ENCODE measurements around the gene ENO2. TPM values are rescaled to one million over a fixed set of nuclear protein-coding genes. Genes with fewer than 3 reads are reported as not detected.
A peak's percentile ranks its signal among the peaks of the same experiment; 100 is the strongest.

The ENO2 gene
- total and polyA plus RNA-seq, 4 experiments from 2014 or later, result 28.4 to 190 (median 111) TPM

DNA sequence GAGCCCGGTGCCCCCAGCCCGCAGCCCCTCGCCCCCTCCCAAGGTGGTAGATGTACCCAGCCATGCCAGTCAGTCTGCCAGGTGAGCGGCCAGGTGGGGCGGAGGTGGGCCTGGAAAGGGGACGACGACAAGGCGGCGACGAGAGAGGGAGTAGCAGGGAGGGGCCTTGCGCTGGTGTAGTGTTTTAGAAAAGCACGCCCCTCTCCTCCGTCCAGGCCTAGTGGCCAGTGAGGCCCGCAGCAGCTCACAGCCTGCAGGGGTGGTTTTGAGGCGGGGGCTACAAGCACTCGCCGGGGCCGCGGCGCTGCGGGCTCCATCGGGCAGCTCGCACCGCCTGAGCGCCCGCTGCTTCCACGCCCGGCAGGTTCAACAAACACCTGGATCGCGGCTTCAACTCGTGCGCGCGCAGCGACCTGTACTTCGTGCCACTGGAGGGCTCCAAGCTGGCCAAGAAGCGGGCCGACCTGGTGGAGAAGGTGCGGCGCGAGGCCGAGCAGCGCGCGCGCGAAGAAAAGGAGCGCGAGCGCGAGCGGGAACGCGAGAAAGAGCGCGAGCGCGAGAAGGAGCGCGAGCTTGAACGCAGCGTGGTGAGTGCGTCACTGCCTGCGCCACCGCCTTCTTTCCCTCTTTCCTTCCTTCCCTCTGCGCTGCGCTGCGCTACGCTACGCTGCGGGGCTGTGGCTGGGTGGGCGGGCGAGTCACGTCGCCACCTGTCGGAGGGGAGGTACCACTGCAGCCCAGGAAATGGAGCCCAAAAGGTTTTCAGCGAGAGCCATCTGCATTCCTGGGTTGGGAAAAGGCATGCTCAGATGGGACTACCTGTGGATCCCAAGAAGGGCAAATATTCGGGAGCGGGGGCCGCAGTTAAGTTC, 23.3 kb downstream of the ENO2 start:
- intact Hi-C loops (cut with micrococcal nuclease), result loop anchor here (1.0 kb wide), 3 partner anchors 13 to 68 kb away; partner anchors contain the start of genes EMG1 and PHB2
- DNase-seq, result peak; percentile 92 to 96 (median 95)
- H3K4me3 Mint-ChIP-seq, result peak overlapping the region; percentile 80 to 88 (median 84)
- peaks cover 6% of the 10 kb centered on the region for H3K36me3 ChIP-seq (ENCODE audit: insufficient read depth, low read length)
- H3K36me3 Mint-ChIP-seq, result peaks cover 6 to 32% of the 10 kb centered on the region in 2 donors
- ChIA-PET CTCF (ENCODE audit: partially characterized antibody) (interaction anchor here (0.6 to 18.5 kb wide), 21 partner anchors 9 to 213 kb away, joined by 3 to 774 read pairs (median 5); partner anchors contain the start of genes COPS7A, LPCAT3, SPSB2 and USP5), POLR2A (ENCODE audit: partially characterized antibody) (interaction anchor here (0.8 to 22.1 kb wide), 25 partner anchors 9 to 703 kb away, joined by 3 to 1807 read pairs (median 12); partner anchors contain the start of genes ATN1, C12orf57, C1RL and CDCA3)
- H3K4me1 Mint-ChIP-seq, result peaks cover 19 to 48% (median 35%) of the 10 kb centered on the region in 4 donors
- no peaks in the 10 kb centered on the region for H3K27me3 Mint-ChIP-seq
- H3K9me3 Mint-ChIP-seq, result peaks cover 0 to 2% (median 0%) of the 10 kb centered on the region in 8 donors
- H3K9me3 ChIP-seq (ENCODE audit: control insufficient read depth in 1 of 2, low read length in 2 of 2), result no peaks in the 10 kb centered on the region
- H3K4me1 ChIP-seq (ENCODE audit: insufficient read depth, low read length), result peaks cover 29% of the 10 kb centered on the region
- peak overlapping the region; percentile 93 to 99 (median 94) for H3K27ac Mint-ChIP-seq
- peak overlapping the region; percentile 95 for H3K27ac ChIP-seq (ENCODE audit: low read depth, low read length)
- peak overlapping the region; percentile 47 to 82 for H3K4me3 ChIP-seq (ENCODE audit: low read length in 2 of 2)
- no peaks in the 10 kb centered on the region for H3K27me3 ChIP-seq (ENCODE audit: insufficient read depth, low read length)

DNA sequence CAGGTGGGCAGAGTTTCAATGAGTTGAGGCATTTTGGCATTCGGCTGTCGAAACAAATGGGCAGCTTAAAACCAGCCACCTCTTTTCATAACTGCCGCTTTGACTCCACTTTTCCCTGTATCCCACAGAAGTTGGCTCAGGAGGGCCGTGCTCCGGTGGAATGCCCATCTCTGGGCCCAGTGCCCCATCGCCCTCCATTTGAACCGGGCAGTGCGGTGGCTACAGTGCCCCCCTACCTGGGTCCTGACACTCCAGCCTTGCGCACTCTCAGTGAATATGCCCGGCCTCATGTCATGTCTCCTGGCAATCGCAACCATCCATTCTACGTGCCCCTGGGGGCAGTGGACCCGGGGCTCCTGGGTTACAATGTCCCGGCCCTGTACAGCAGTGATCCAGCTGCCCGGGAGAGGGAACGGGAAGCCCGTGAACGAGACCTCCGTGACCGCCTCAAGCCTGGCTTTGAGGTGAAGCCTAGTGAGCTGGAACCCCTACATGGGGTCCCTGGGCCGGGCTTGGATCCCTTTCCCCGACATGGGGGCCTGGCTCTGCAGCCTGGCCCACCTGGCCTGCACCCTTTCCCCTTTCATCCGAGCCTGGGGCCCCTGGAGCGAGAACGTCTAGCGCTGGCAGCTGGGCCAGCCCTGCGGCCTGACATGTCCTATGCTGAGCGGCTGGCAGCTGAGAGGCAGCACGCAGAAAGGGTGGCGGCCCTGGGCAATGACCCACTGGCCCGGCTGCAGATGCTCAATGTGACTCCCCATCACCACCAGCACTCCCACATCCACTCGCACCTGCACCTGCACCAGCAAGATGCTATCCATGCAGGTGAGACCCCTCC, 24.2 kb downstream of the ENO2 start:
- Mint-ChIP-seq H3K36me3 (peaks cover 6 to 30% of the 10 kb centered on the region in 2 donors), H3K27ac (peak overlapping the region; percentile 93 to 99 (median 94)), H3K4me3 (peak overlapping the region in 3 of 8 donors; percentile 13 to 87 (median 80)), H3K4me1 (peaks cover 17 to 52% (median 39%) of the 10 kb centered on the region in 4 donors), H3K27me3 (no peaks in the 10 kb centered on the region), H3K9me3 (peaks cover 0 to 4% (median 0%) of the 10 kb centered on the region in 8 donors)
- ChIA-PET CTCF (ENCODE audit: partially characterized antibody) (interaction anchor here (0.6 to 18.5 kb wide), 16 partner anchors 8 to 214 kb away, joined by 3 to 774 read pairs (median 6); partner anchors contain the start of genes COPS7A, LPCAT3 and SPSB2), POLR2A (ENCODE audit: partially characterized antibody) (interaction anchor here (0.8 to 22.1 kb wide), 25 partner anchors 8 to 702 kb away, joined by 3 to 1807 read pairs (median 12); partner anchors contain the start of genes ATN1, C12orf57, C1RL and CDCA3)
- Histone ChIP-seq H3K36me3 (ENCODE audit: insufficient read depth, low read length) (peaks cover 6% of the 10 kb centered on the region), H3K9me3 (ENCODE audit: control insufficient read depth in 1 of 2, low read length in 2 of 2) (no peaks in the 10 kb centered on the region), H3K4me3 (ENCODE audit: low read length in 2 of 2) (no peak overlapping the region), H3K4me1 (ENCODE audit: insufficient read depth, low read length) (peaks cover 33% of the 10 kb centered on the region), H3K27ac (ENCODE audit: low read depth, low read length) (peak overlapping the region; percentile 95), H3K27me3 (ENCODE audit: insufficient read depth, low read length) (no peaks in the 10 kb centered on the region)
- peak in 1 of 5 donors; percentile 48 for DNase-seq
- intact Hi-C loops (cut with micrococcal nuclease), result loop anchor here (1.0 kb wide), 3 partner anchors 14 to 69 kb away; partner anchors contain the start of genes EMG1 and PHB2

- intact Hi-C loops (cut with micrococcal nuclease), result no loop called here
- Histone ChIP-seq H3K36me3 (ENCODE audit: insufficient read depth, low read length) (peaks cover 5% of the 10 kb centered on the region), H3K27me3 (ENCODE audit: insufficient read depth, low read length) (no peaks in the 10 kb centered on the region), H3K4me1 (ENCODE audit: insufficient read depth, low read length) (peaks cover 36% of the 10 kb centered on the region), H3K9me3 (ENCODE audit: control insufficient read depth in 1 of 2, low read length in 2 of 2) (no peaks in the 10 kb centered on the region), H3K4me3 (ENCODE audit: low read length in 2 of 2) (no peak overlapping the region), H3K27ac (ENCODE audit: low read depth, low read length) (no peak overlapping the region)
- Mint-ChIP-seq H3K9me3 (peaks cover 0 to 7% (median 0%) of the 10 kb centered on the region in 8 donors), H3K4me3 (peak overlapping the region in 6 of 8 donors; percentile 4 to 66 (median 23)), H3K27me3 (no peaks in the 10 kb centered on the region), H3K27ac (peak overlapping the region in 6 of 7 donors; percentile 48 to 91 (median 82)), H3K4me1 (peaks cover 14 to 53% (median 40%) of the 10 kb centered on the region in 4 donors), H3K36me3 (peaks cover 6 to 32% of the 10 kb centered on the region in 2 donors)
- ChIA-PET CTCF (ENCODE audit: partially characterized antibody) (interaction anchor here (1.1 to 18.5 kb wide), 9 partner anchors 8 to 169 kb away, joined by 3 to 774 read pairs (median 17); partner anchors contain the start of genes CDCA3, LPCAT3 and SPSB2), POLR2A (ENCODE audit: partially characterized antibody) (interaction anchor here (1.1 to 22.1 kb wide), 8 partner anchors 8 to 250 kb away, joined by 4 to 1807 read pairs (median 35); partner anchors contain the start of genes ATN1, C12orf57, LPCAT3 and PTPN6)
- DNase-seq, result no peak
Measured at GRCh38 chr12:6939191-6939540, 24.8 kb downstream of the ENO2 start.

GRCh38 chr12:6941267-6941666, 26.9 kb downstream of the ENO2 start:
- H3K9me3 Mint-ChIP-seq, result peaks cover 0 to 10% (median 0%) of the 10 kb centered on the region in 8 donors
- H3K4me1 ChIP-seq (ENCODE audit: insufficient read depth, low read length), result peaks cover 47% of the 10 kb centered on the region
- no peaks in the 10 kb centered on the region for H3K36me3 ChIP-seq (ENCODE audit: insufficient read depth, low read length)
- peaks cover 0 to 26% of the 10 kb centered on the region in 2 donors for H3K36me3 Mint-ChIP-seq
- H3K4me3 ChIP-seq (ENCODE audit: low read length in 2 of 2), result no peak overlapping the region
- peak overlapping the region in 4 of 7 donors; percentile 32 to 98 (median 76) for H3K27ac Mint-ChIP-seq
- CTCF ChIA-PET (ENCODE audit: partially characterized antibody), result interaction anchor here (1.2 to 18.5 kb wide), 4 partner anchors 8 to 70 kb away, joined by 3 to 774 read pairs (median 66); partner anchors contain the start of gene SPSB2
- no peaks in the 10 kb centered on the region for H3K27me3 ChIP-seq (ENCODE audit: insufficient read depth, low read length)
- no peak overlapping the region for H3K27ac ChIP-seq (ENCODE audit: low read depth, low read length)
- POLR2A ChIA-PET (ENCODE audit: partially characterized antibody), result interaction anchor here (1.0 to 22.1 kb wide), 6 partner anchors 10 to 167 kb away, joined by 3 to 1807 read pairs (median 46); partner anchors contain the start of genes ATN1, ENO2 and SPSB2
- DNase-seq, result no peak
- H3K27me3 Mint-ChIP-seq, result no peaks in the 10 kb centered on the region
- peaks cover 28 to 65% (median 47%) of the 10 kb centered on the region in 4 donors for H3K4me1 Mint-ChIP-seq
- H3K9me3 ChIP-seq (ENCODE audit: control insufficient read depth in 1 of 2, low read length in 2 of 2), result no peaks in the 10 kb centered on the region
- H3K4me3 Mint-ChIP-seq, result no peak overlapping the region
- intact Hi-C loops (cut with micrococcal nuclease), result no loop called here

GRCh38 chr12:6941782-6942181, 27.4 kb downstream of the ENO2 start:
- Histone ChIP-seq H3K27ac (ENCODE audit: low read depth, low read length) (no peak overlapping the region), H3K27me3 (ENCODE audit: insufficient read depth, low read length) (no peaks in the 10 kb centered on the region), H3K9me3 (ENCODE audit: control insufficient read depth in 1 of 2, low read length in 2 of 2) (no peaks in the 10 kb centered on the region), H3K4me1 (ENCODE audit: insufficient read depth, low read length) (peaks cover 47% of the 10 kb centered on the region), H3K4me3 (ENCODE audit: low read length in 2 of 2) (no peak overlapping the region), H3K36me3 (ENCODE audit: insufficient read depth, low read length) (no peaks in the 10 kb centered on the region)
- peak overlapping the region in 1 of 7 donors; percentile 98 for H3K27ac Mint-ChIP-seq
- no peak overlapping the region for H3K4me3 Mint-ChIP-seq
- ChIA-PET CTCF (ENCODE audit: partially characterized antibody) (interaction anchor here (4.7 to 18.5 kb wide), 3 partner anchors 17 to 71 kb away, joined by 54 to 774 read pairs (median 77); partner anchors contain the start of gene SPSB2), POLR2A (ENCODE audit: partially characterized antibody) (interaction anchor here (1.0 to 22.1 kb wide), 7 partner anchors 10 to 167 kb away, joined by 3 to 1807 read pairs (median 50); partner anchors contain the start of genes ATN1, EMG1, ENO2 and PHB2)
- H3K4me1 Mint-ChIP-seq, result peaks cover 25 to 65% (median 46%) of the 10 kb centered on the region in 4 donors
- H3K9me3 Mint-ChIP-seq, result peaks cover 0 to 8% (median 0%) of the 10 kb centered on the region in 8 donors
- no peaks in the 10 kb centered on the region for H3K27me3 Mint-ChIP-seq
- DNase-seq, result no peak
- intact Hi-C loops (cut with micrococcal nuclease), result no loop called here
- H3K36me3 Mint-ChIP-seq, result peaks cover 0 to 22% of the 10 kb centered on the region in 2 donors

GRCh38 chr12:6942331-6942665, 27.9 kb downstream of the ENO2 start:
- Histone ChIP-seq H3K9me3 (ENCODE audit: control insufficient read depth in 1 of 2, low read length in 2 of 2) (no peaks in the 10 kb centered on the region), H3K27me3 (ENCODE audit: insufficient read depth, low read length) (no peaks in the 10 kb centered on the region), H3K4me3 (ENCODE audit: low read length in 2 of 2) (no peak overlapping the region), H3K36me3 (ENCODE audit: insufficient read depth, low read length) (no peaks in the 10 kb centered on the region), H3K4me1 (ENCODE audit: insufficient read depth, low read length) (peaks cover 49% of the 10 kb centered on the region), H3K27ac (ENCODE audit: low read depth, low read length) (no peak overlapping the region)
- POLR2A ChIA-PET (ENCODE audit: partially characterized antibody), result interaction anchor here (0.8 to 22.1 kb wide), 11 partner anchors 10 to 170 kb away, joined by 3 to 1807 read pairs (median 51); partner anchors contain the start of genes ATN1, CDCA3, EMG1 and ENO2
- peaks cover 27 to 68% (median 49%) of the 10 kb centered on the region in 4 donors for H3K4me1 Mint-ChIP-seq
- DNase-seq, result no peak
- no peaks in the 10 kb centered on the region for H3K27me3 Mint-ChIP-seq
- H3K36me3 Mint-ChIP-seq, result peaks cover 0 to 22% of the 10 kb centered on the region in 2 donors
- CTCF ChIA-PET (ENCODE audit: partially characterized antibody), result interaction anchor here (0.6 to 18.5 kb wide), 5 partner anchors 10 to 73 kb away, joined by 3 to 774 read pairs (median 32); partner anchors contain the start of gene SPSB2
- H3K4me3 Mint-ChIP-seq, result peak overlapping the region in 6 of 8 donors; percentile 17 to 67 (median 40)
- intact Hi-C loops (cut with micrococcal nuclease), result no loop called here
- peak overlapping the region; percentile 89 to 100 (median 98) for H3K27ac Mint-ChIP-seq
- H3K9me3 Mint-ChIP-seq, result peaks cover 0 to 8% (median 0%) of the 10 kb centered on the region in 8 donors
